HepG2 (cell line): ENCODE data around the gene MARCHF2. TPM values are rescaled to one million over a fixed set of nuclear protein-coding genes. Genes with fewer than 3 reads are reported as not detected.
A peak's percentile ranks its signal among the peaks of the same experiment; 100 is the strongest.

Experiments used
- AKAP8 ChIP-seq: sonication (generic); formaldehyde crosslinking; IDR thresholded peaks from 2 replicates; pipeline ENCODE4 v1.5.1; 2020; ENCODE audit warnings: mild to moderate bottlenecking, missing genetic modification reagents
- FOSL1 ChIP-seq: sonication (generic); formaldehyde crosslinking; IDR thresholded peaks from 2 replicates; pipeline ENCODE4 v1.9.0; 2021; ENCODE audit warnings: missing genetic modification reagents, borderline replicate concordance
- FOXK1 ChIP-seq: sonication (generic); formaldehyde crosslinking; IDR thresholded peaks from 2 replicates; pipeline ENCODE4 v1.4.0; 2020; ENCODE audit warnings: low read depth, missing genetic modification reagents, borderline replicate concordance
- JUN ChIP-seq: sonication (generic); formaldehyde crosslinking; IDR thresholded peaks from 2 replicates; pipeline ENCODE4 v1.4.0; 2020; ENCODE audit warnings: mild to moderate bottlenecking, missing genetic modification reagents
- MIXL1 ChIP-seq: IDR thresholded peaks from 2 replicates; pipeline ENCODE4 v1.6.1; 2016
- NCOA1 ChIP-seq: sonication (generic); formaldehyde crosslinking; IDR thresholded peaks from 2 replicates; pipeline ENCODE4 v1.9.0; 2021; ENCODE audit warnings: missing genetic modification reagents
- NFKBIZ ChIP-seq: IDR thresholded peaks from 2 replicates; pipeline ENCODE4 v1.6.1; 2018; ENCODE audit warnings: missing genetic modification reagents, missing compliant biosample characterization
- SMYD3 ChIP-seq: sonication (generic); formaldehyde crosslinking; IDR thresholded peaks from 2 replicates; pipeline ENCODE4 v1.8.1; 2023; ENCODE audit warnings: mild to moderate bottlenecking, missing genetic modification reagents
- TBL1XR1 ChIP-seq: fragments of 150-350 bp; IDR thresholded peaks from 2 replicates; pipeline ENCODE4 v1.6.1; 2014; ENCODE audit warnings: borderline replicate concordance, low read length; ENCODE audit not compliant: partially characterized antibody
- TOE1 ChIP-seq: sonication (generic); formaldehyde crosslinking; IDR thresholded peaks from 2 replicates; pipeline ENCODE4 v1.4.0; 2020; ENCODE audit warnings: mild to moderate bottlenecking, missing genetic modification reagents
- ZFP82 ChIP-seq: sonication (generic); formaldehyde crosslinking; IDR thresholded peaks from 2 replicates; pipeline ENCODE4 v1.5.1; 2020; ENCODE audit warnings: mild to moderate bottlenecking, missing genetic modification reagents, borderline replicate concordance
- ZNF256 ChIP-seq: sonication (generic); formaldehyde crosslinking; conservative IDR thresholded peaks from 2 replicates; pipeline ENCODE4 v1.4.0; 2020; ENCODE audit warnings: missing genetic modification reagents
- ZNF496 ChIP-seq: sonication (generic); formaldehyde crosslinking; IDR thresholded peaks from 2 replicates; pipeline ENCODE4 v1.8.1; 2023; ENCODE audit warnings: mild to moderate bottlenecking, moderate library complexity, missing genetic modification reagents; ENCODE audit not compliant: insufficient replicate concordance
- ZNF672 ChIP-seq: sonication (generic); formaldehyde crosslinking; IDR thresholded peaks from 2 replicates; pipeline ENCODE4 v1.8.1; 2022; ENCODE audit warnings: missing genetic modification reagents
- polyA plus RNA-seq, 8 experiments: library from polyadenylated mRNA; depleted of rRNA in 3 of 8; stranded (reverse) in 7 of 8; unstranded in 1 of 8; fragments of >200 nt; fragmentation: Illumina TruSeq in 4 of 8; extraction: Trizol in 4 of 8; gene quantifications; 2 replicates each; pipeline versions ENCODE4 v1.2.1 to v1.2.3, GENCODE V29; 2011 to 2016; ENCODE audit warnings: low read depth in 4 of 8, missing spikeins in 1 of 8, mixed read lengths in 1 of 8; ENCODE audit not compliant: insufficient read depth in 1 of 8
- total RNA-seq, 5 experiments: library from RNA; depleted of rRNA; stranded (reverse); fragments of >200 nt; fragmentation: Illumina TruSeq; extraction: Trizol; gene quantifications; 2 replicates each; pipeline ENCODE4 v1.2.3, GENCODE V29; 2016; ENCODE audit warnings: low read depth in 1 of 5
- TF ChIP-seq, protein P1 (sequence below), 2 experiments: IDR thresholded peaks; 2 replicates each; pipeline ENCODE4 v1.6.1; 2011 to 2012; ENCODE audit warnings: low read length in 2 of 2, borderline replicate concordance in 1 of 2, low read depth in 1 of 2, mild to moderate bottlenecking in 1 of 2, moderate library complexity in 1 of 2
- TF ChIP-seq, protein P2 (sequence below): IDR thresholded peaks from 2 replicates; pipeline ENCODE4 v1.6.1; 2018; ENCODE audit warnings: missing genetic modification reagents, mild to moderate bottlenecking, missing compliant biosample characterization
- TF ChIP-seq, protein P3 (sequence below): sonication (generic); formaldehyde crosslinking; IDR thresholded peaks from 2 replicates; pipeline ENCODE4 v1.4.0; 2020; ENCODE audit warnings: missing genetic modification reagents

MARCHF2 gene
- total and polyA plus RNA-seq, 2 of the 13 experiments (the other 11 are each of a cell fraction or from before 2014, with no cell fraction given): 12.7 to 13.0 TPM

DNA sequence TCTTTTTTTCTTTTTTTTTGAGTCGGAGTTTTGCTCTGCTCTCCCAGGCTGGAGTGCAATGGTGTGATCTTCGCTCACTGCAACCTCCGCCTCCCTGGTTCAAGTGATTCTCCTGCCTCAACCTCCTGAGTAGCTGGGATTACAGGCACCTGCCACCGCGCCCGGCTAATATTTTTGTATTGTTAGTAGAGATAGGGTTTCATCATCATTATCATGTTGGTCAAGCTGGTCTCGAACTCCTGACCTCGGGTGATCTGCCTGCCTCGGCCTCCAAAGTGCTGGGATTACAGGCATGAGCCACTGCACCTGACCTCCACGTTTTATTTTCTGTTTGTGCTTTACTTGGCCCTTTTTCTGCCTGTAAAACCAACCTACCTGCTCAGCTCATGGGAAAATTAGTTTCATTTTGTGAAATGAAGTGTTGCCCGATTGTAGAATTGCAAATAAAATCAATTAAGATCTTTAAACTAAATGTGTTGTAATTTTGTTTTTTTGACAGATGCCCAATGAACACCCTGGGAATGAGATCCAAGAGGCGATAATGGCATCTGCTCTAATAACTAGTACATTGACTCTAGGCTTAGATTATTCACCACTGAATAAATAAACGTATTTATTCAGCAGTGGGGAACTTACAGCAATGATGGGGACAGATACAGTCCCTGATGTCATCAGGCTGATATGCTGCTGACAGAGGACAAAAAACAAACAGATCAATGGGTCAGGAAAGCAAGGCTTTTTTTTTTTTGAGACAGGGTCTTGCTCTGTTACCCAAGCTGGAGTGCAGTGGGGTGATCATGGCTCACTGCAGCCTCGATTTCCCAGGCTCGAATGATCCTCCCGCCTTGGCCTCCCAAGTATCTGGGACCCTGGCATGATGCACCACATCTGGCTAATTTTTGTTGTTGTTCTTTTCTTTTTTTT lies 25.2 kb upstream of the MARCHF2 start (continued):
- TF ChIP-seq, protein P1, sequence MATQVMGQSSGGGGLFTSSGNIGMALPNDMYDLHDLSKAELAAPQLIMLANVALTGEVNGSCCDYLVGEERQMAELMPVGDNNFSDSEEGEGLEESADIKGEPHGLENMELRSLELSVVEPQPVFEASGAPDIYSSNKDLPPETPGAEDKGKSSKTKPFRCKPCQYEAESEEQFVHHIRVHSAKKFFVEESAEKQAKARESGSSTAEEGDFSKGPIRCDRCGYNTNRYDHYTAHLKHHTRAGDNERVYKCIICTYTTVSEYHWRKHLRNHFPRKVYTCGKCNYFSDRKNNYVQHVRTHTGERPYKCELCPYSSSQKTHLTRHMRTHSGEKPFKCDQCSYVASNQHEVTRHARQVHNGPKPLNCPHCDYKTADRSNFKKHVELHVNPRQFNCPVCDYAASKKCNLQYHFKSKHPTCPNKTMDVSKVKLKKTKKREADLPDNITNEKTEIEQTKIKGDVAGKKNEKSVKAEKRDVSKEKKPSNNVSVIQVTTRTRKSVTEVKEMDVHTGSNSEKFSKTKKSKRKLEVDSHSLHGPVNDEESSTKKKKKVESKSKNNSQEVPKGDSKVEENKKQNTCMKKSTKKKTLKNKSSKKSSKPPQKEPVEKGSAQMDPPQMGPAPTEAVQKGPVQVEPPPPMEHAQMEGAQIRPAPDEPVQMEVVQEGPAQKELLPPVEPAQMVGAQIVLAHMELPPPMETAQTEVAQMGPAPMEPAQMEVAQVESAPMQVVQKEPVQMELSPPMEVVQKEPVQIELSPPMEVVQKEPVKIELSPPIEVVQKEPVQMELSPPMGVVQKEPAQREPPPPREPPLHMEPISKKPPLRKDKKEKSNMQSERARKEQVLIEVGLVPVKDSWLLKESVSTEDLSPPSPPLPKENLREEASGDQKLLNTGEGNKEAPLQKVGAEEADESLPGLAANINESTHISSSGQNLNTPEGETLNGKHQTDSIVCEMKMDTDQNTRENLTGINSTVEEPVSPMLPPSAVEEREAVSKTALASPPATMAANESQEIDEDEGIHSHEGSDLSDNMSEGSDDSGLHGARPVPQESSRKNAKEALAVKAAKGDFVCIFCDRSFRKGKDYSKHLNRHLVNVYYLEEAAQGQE (IDR thresholded peaks at IDR 0.05; ENCODE audit: borderline replicate concordance in 1 of 2, low read depth in 1 of 2, low read length in 2 of 2): peak in 1 of 2 experiments; percentile 37; a peak in 1 of 4 replicates
- TF ChIP-seq AKAP8 (CRISPR knock-in tag): no peak
- TF ChIP-seq MIXL1: peak; percentile 92
- no peak for TF ChIP-seq NCOA1
- TF ChIP-seq ZFP82 (CRISPR knock-in tag): no peak
- peak; percentile 94 for TF ChIP-seq JUN
- no peak for TF ChIP-seq FOSL1 (CRISPR knock-in tag)
- TF ChIP-seq TBL1XR1: peak; percentile 44
- TF ChIP-seq, protein P2, sequence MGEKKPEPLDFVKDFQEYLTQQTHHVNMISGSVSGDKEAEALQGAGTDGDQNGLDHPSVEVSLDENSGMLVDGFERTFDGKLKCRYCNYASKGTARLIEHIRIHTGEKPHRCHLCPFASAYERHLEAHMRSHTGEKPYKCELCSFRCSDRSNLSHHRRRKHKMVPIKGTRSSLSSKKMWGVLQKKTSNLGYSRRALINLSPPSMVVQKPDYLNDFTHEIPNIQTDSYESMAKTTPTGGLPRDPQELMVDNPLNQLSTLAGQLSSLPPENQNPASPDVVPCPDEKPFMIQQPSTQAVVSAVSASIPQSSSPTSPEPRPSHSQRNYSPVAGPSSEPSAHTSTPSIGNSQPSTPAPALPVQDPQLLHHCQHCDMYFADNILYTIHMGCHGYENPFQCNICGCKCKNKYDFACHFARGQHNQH (CRISPR knock-in tag): peak; percentile 34; the same call in 1 of the 2 replicates
- TF ChIP-seq ZNF672: no peak
- peak; percentile 74; the same call in 1 of the 2 replicates for TF ChIP-seq NFKBIZ (CRISPR knock-in tag)
- TF ChIP-seq FOXK1 (CRISPR knock-in tag): peak; percentile 78; the same call in 1 of the 2 replicates
- TF ChIP-seq, protein P3, sequence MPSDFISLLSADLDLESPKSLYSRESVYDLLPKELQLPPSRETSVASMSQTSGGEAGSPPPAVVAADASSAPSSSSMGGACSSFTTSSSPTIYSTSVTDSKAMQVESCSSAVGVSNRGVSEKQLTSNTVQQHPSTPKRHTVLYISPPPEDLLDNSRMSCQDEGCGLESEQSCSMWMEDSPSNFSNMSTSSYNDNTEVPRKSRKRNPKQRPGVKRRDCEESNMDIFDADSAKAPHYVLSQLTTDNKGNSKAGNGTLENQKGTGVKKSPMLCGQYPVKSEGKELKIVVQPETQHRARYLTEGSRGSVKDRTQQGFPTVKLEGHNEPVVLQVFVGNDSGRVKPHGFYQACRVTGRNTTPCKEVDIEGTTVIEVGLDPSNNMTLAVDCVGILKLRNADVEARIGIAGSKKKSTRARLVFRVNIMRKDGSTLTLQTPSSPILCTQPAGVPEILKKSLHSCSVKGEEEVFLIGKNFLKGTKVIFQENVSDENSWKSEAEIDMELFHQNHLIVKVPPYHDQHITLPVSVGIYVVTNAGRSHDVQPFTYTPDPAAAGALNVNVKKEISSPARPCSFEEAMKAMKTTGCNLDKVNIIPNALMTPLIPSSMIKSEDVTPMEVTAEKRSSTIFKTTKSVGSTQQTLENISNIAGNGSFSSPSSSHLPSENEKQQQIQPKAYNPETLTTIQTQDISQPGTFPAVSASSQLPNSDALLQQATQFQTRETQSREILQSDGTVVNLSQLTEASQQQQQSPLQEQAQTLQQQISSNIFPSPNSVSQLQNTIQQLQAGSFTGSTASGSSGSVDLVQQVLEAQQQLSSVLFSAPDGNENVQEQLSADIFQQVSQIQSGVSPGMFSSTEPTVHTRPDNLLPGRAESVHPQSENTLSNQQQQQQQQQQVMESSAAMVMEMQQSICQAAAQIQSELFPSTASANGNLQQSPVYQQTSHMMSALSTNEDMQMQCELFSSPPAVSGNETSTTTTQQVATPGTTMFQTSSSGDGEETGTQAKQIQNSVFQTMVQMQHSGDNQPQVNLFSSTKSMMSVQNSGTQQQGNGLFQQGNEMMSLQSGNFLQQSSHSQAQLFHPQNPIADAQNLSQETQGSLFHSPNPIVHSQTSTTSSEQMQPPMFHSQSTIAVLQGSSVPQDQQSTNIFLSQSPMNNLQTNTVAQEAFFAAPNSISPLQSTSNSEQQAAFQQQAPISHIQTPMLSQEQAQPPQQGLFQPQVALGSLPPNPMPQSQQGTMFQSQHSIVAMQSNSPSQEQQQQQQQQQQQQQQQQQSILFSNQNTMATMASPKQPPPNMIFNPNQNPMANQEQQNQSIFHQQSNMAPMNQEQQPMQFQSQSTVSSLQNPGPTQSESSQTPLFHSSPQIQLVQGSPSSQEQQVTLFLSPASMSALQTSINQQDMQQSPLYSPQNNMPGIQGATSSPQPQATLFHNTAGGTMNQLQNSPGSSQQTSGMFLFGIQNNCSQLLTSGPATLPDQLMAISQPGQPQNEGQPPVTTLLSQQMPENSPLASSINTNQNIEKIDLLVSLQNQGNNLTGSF (CRISPR knock-in tag): no peak
- TF ChIP-seq SMYD3: peak; percentile 62; the same call in 1 of the 2 replicates
- TF ChIP-seq ZNF496 (CRISPR knock-in tag): no peak
- no peak for TF ChIP-seq ZNF256 (CRISPR knock-in tag)
- no peak for TF ChIP-seq TOE1 (CRISPR knock-in tag)
